NCI-H748 (cell line): ENCODE results near the gene HS2ST1.

Experiments used
- DNase-seq: peaks from one replicate; lab custom pipeline; 2025; ENCODE audit not compliant: unreplicated experiment; lab: John Stamatoyannopoulos, UW

Gene HS2ST1

GRCh38 chr1:87155170-87155569, 240.7 kb downstream of the HS2ST1 start:
- DNase-seq: peak; percentile 70

DNA sequence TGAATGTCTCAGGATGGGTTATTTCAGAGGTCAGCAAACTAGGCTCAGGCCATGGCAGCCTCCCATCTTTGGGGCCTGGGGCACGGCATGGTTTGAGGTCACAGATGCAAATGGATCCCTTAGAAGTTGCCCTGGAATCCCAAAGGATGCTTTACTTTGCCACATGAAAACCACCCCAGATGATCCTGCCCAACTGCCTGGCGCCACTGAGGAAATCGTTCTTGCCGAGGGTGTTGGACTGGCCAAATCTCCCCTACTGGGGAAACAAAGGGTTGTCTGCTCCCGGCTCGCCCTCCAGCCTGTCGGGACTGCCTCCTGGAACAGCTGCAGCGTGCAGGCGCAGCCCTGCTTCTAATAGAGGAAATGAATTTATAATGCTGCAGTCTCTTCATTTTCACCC, 241.2 kb downstream of the HS2ST1 start:
- no peak for DNase-seq

DNA sequence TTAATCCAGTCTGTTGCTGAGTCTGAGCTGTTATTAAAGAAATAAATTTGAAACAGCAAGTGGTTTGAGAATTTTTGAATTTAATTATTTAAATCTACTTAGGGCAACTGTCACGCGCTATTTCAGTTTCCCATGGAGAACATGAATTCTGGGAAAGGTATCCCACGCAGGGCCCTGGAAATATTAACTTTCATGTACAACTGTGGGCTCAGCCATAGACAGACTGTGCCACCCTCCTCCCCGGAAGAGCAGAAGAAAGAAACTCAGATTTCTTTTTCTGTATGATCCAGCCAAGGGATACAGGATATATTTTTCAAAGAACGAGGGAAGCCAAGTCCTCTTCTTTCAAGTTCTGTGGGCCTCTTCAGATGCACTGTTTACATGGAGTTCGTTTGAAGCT, 241.7 kb downstream of the HS2ST1 start:
- DNase-seq: no peak

DNA sequence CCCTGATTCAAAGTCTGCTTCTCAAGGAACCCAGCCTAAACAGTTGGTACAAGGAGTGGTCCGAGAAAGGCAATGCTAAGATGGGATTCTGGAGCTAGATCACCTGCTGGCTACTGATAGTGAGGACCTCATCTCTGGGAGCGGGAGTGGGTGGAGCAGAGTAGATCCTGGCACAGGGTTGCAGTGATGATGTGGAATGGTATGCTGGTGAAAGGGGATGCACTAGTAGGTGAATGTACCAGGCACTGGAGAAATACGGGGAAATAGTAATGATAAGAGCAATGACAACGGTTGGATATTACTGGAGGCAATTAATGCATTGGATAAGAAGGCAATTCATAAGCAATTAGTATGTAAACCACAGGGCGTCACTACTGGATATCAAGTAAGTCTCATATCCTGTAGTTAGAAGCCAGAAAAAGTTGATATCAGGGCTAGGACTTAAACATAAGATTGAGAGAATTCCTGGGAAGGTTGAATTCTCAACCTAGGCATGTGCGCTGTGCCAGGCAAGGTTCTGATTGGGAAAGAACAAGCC, 245.0 kb downstream of the HS2ST1 start:
- no peak for DNase-seq
